ENCODE measurements around the gene ZC2HC1B.
"Not testable (repeated sequence)": the region's sequence is repeated elsewhere in the genome, so short reads cannot be mapped to it uniquely, and the experiment has no call there.

ZC2HC1B gene

GRCh38 chr6:143871202-143871730, 7.0 kb downstream of the ZC2HC1B start:
- not testable (repeated sequence) for DNase-seq

GRCh38 chr6:143872201-143872600, 7.9 kb downstream of the ZC2HC1B start:
- no peak for DNase-seq

- DNase-seq, result not testable (repeated sequence)
Measured at GRCh38 chr6:143873600-143873999, 9.3 kb downstream of the ZC2HC1B start.

GRCh38 chr6:143874503-143874902, 10.2 kb downstream of the ZC2HC1B start:
- DNase-seq, result not testable (repeated sequence)

GRCh38 chr6:143877584-143878271, 13.5 kb downstream of the ZC2HC1B start:
- DNase-seq, result no peak

- peak; percentile 6 for DNase-seq
Measured at GRCh38 chr6:143878272-143878760, 14.0 kb downstream of the ZC2HC1B start.

- DNase-seq, result no peak
Measured at GRCh38 chr6:143880412-143880811, 16.1 kb downstream of the ZC2HC1B start.

GRCh38 chr6:143882401-143882930, 18.2 kb downstream of the ZC2HC1B start:
- no peak for DNase-seq

GRCh38 chr6:143884216-143884900, 20.1 kb downstream of the ZC2HC1B start:
- peak; percentile 13 for DNase-seq

GRCh38 chr6:143885116-143885515, 20.8 kb downstream of the ZC2HC1B start:
- no peak for DNase-seq

- no peak for DNase-seq
Measured at GRCh38 chr6:143894655-143895054, 30.4 kb downstream of the ZC2HC1B start.

- no peak for DNase-seq
Measured at GRCh38 chr6:143896126-143896860, 32.0 kb downstream of the ZC2HC1B start.

- no peak for DNase-seq
Measured at GRCh38 chr6:143900358-143900757, 36.1 kb downstream of the ZC2HC1B start.

- DNase-seq, result peak; percentile 4
Measured at GRCh38 chr6:143901885-143902750, 37.8 kb downstream of the ZC2HC1B start.

- DNase-seq, result no peak
Measured at GRCh38 chr6:143902827-143903226, 38.6 kb downstream of the ZC2HC1B start.

GRCh38 chr6:143911028-143911427, 46.8 kb downstream of the ZC2HC1B start:
- no peak for DNase-seq

GRCh38 chr6:143912671-143913070, 48.4 kb downstream of the ZC2HC1B start:
- no peak for DNase-seq

- not testable (repeated sequence) for DNase-seq
Measured at GRCh38 chr6:143917026-143917425, 52.8 kb downstream of the ZC2HC1B start.

GRCh38 chr6:143928853-143929252, 64.6 kb downstream of the ZC2HC1B start:
- no peak for DNase-seq

GRCh38 chr6:143929975-143930374, 65.7 kb downstream of the ZC2HC1B start:
- DNase-seq, result no peak

GRCh38 chr6:143934331-143934730, 70.1 kb downstream of the ZC2HC1B start:
- no peak for DNase-seq

GRCh38 chr6:143934867-143935266, 70.6 kb downstream of the ZC2HC1B start:
- no peak for DNase-seq
